Esophagus squamous epithelium (tissue), 5 donors: ENCODE data around the gene SPARC. TPM values are rescaled to one million over a fixed set of nuclear protein-coding genes. Genes with fewer than 3 reads are reported as not detected.
A peak's percentile ranks its signal among the peaks of the same experiment; 100 is the strongest.

Source experiments
- DNase-seq: peaks from one replicate; lab custom pipeline; 2025; lab: John Stamatoyannopoulos, UW
- H3K27ac ChIP-seq, 4 donors: fragments of 200-600 bp; sonication (generic); one replicate each; pipeline ENCODE4 v1.5.1; 2016 to 2019; ENCODE audit warnings: mild to moderate bottlenecking in 1 of 4
- H3K27me3 ChIP-seq, 4 donors: fragments of 200-600 bp; sonication (generic); 1 replicate in 3 of 4; 2 replicates in 1 of 4; pipeline versions ENCODE4 v1.5.1 to v1.6.0; 2017 to 2021; ENCODE audit warnings: antibody characterized with exemption in 1 of 4
- H3K36me3 ChIP-seq, 3 donors: fragments of 200-600 bp; sonication (generic); one replicate each; pipeline ENCODE4 v1.5.1; 2016 to 2019
- H3K4me1 ChIP-seq, 3 donors: fragments of 200-600 bp; sonication (generic); one replicate each; pipeline ENCODE4 v1.5.1; 2017 to 2019
- H3K4me3 ChIP-seq, 4 donors: fragments of 200-600 bp; sonication (generic); 1 replicate in 3 of 4; 2 replicates in 1 of 4; pipeline ENCODE4 v1.5.1; 2016 to 2019; ENCODE audit warnings: mild to moderate bottlenecking in 2 of 4, moderate library complexity in 1 of 4
- H3K9me3 ChIP-seq, 3 donors: fragments of 200-600 bp; sonication (generic); one replicate each; pipeline ENCODE4 v1.5.1; 2016 to 2019
- CTCF ChIP-seq, 6 experiments: fragments of 450-650 bp in 4 of 6; fragments of 200-600 bp in 2 of 6; sonication (generic) in 2 of 6; IDR thresholded peaks; one replicate each; pipeline ENCODE4 v1.5.1; 2016 to 2019; ENCODE audit warnings: antibody characterized with exemption in 6 of 6, mild to moderate bottlenecking in 4 of 6, moderate library complexity in 4 of 6
- POLR2A ChIP-seq, 4 donors: fragments of 450-650 bp; IDR thresholded peaks; one replicate each; pipeline ENCODE4 v1.6.1; 2017; ENCODE audit warnings: antibody characterized with exemption in 4 of 4, mild to moderate bottlenecking in 4 of 4, moderate library complexity in 3 of 4
- WGBS, 2 donors: methylation state at CpG; one replicate each; pipeline ENCODE4 v1.1.5; 2018; 5-methylcytosine and 5-hydroxymethylcytosine counted together
- intact Hi-C: fragments of 100-400 bp; cut with DNase I; formaldehyde crosslinking; loops from one replicate; pipeline ENCODE4 v1.15.0; 2022
- total RNA-seq, 4 donors: library from RNA; depleted of rRNA; stranded (reverse); fragments of >200 nt; gene quantifications; one replicate each; pipeline ENCODE4 v1.1.0, GENCODE V29; 2016
- donor health status: DM: yes; HTN: yes; CAD: no.

Gene SPARC
- total RNA-seq, 4 donors from 2014 or later = 14.9 to 164 (median 61.9) TPM

DNA sequence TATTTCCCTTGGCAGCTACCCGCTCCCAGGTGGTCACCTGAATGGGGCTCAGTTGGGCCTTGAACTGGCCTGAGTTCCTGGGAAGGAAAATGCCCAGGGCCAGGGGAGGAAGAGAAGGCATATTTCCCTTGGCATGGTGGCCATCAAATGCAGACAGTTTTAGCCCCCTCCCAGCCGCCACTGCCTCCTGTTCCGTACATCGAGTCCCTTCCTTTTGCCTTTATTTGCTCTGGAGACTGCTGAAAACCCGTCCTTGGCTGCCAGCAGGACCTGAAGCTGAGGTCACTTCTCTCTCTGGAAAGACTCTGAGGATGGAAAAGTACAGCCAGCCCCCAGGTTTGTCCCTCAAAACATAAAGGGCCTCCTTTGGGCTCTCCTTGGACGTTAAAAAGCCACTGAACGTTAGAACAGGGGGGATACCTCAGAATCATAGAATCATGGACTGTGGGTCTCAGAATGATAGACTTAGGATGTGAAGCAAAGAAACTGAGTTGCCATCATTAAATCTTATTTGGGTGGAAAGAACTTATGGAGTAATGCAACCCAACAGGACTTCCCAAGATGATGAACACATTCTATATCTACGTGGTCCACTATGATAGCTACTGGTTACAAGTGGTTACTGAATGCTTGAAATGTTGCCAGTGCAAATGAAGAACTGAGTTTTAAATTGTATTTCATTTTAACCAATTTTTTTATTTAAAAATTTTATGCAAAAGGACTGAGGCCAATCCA lies 7.1 kb downstream of the SPARC start:
- Histone ChIP-seq H3K27me3 (no peaks in the 10 kb centered on the region), H3K4me1 (peaks cover 28 to 96% (median 60%) of the 10 kb centered on the region in 3 donors), H3K4me3 (no peak overlapping the region), H3K9me3 (no peaks in the 10 kb centered on the region), H3K27ac (peak overlapping the region; percentile 45 to 84 (median 82)), H3K36me3 (peaks cover 0 to 8% (median 0%) of the 10 kb centered on the region in 3 donors)
- DNase-seq = no peak
- 70 to 73% methylated on average over 4 to 8 of the region's 8 CpGs for WGBS, 2 donors
- intact Hi-C loops = no loop called here
- TF ChIP-seq CTCF (IDR thresholded peaks at IDR 0.05) = no peak
- TF ChIP-seq POLR2A (IDR thresholded peaks at IDR 0.05) = no peak

GRCh38 chr5:151678713-151679112 lies 8.0 kb downstream of the SPARC start:
- no peak for TF ChIP-seq POLR2A (IDR thresholded peaks at IDR 0.05)
- TF ChIP-seq CTCF (IDR thresholded peaks at IDR 0.05) = no peak
- H3K4me1 ChIP-seq = peaks cover 28 to 97% (median 57%) of the 10 kb centered on the region in 3 donors
- H3K36me3 ChIP-seq = peaks cover 0 to 16% (median 0%) of the 10 kb centered on the region in 3 donors
- H3K27ac ChIP-seq = peak overlapping the region; percentile 45 to 84 (median 82)
- H3K9me3 ChIP-seq = no peaks in the 10 kb centered on the region
- no peaks in the 10 kb centered on the region for H3K27me3 ChIP-seq
- 60 to 75% methylated on average over 5 of the region's 5 CpGs for WGBS, 2 donors
- H3K4me3 ChIP-seq = peak overlapping the region in 1 of 4 donors; percentile 4
- DNase-seq = no peak
- intact Hi-C loops = no loop called here

DNA sequence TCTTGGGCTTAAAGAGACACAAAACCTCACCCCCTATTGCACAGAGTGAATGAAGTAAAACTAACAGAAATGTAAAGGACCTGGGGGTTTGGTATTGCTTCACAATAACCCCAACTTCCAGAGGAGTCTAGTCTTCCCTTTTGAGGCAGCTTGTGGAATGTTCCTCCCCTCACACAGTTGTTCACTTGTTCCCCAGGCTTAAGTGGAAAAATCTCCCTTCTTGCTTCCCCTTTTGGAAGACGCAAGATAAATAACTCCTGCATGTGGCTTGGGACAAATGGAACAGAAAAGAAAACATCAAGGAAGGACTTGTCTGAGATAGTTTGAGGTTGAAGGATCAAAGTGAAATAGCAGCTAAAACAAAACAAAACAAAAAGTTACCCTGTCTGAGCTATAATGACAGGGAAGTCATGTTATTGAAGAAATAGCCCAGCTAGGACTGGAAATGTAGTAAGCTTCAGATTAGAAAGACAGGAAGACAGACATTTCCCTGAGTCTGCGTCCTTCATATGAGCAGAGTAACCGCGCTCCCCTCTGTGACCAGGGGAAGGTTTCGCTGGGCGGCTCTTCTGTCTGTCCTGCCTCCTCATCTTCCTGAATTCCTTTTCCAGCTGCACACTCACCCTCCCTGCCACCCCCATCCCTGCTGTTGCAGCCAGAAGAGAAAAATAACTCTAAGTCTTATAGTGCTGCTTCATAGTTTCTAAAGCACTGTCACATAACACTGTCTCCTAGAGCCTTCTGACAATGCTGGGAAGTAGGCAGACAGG lies 8.8 kb downstream of the SPARC start:
- Histone ChIP-seq H3K36me3 (peaks cover 0 to 24% (median 0%) of the 10 kb centered on the region in 3 donors), H3K4me3 (peak overlapping the region in 1 of 4 donors; percentile 4), H3K4me1 (peaks cover 23 to 97% (median 52%) of the 10 kb centered on the region in 3 donors), H3K27ac (peak overlapping the region; percentile 43 to 84 (median 82)), H3K27me3 (no peaks in the 10 kb centered on the region), H3K9me3 (no peaks in the 10 kb centered on the region)
- no peak for DNase-seq
- intact Hi-C loops = no loop called here
- 55 to 68% methylated on average over 6 of the region's 6 CpGs for WGBS, 2 donors
- TF ChIP-seq CTCF (IDR thresholded peaks at IDR 0.05) = no peak
- TF ChIP-seq POLR2A (IDR thresholded peaks at IDR 0.05) = no peak

GRCh38 chr5:151676719-151677118 lies 10.0 kb downstream of the SPARC start:
- intact Hi-C loops = no loop called here
- Histone ChIP-seq H3K36me3 (peaks cover 0 to 29% (median 0%) of the 10 kb centered on the region in 3 donors), H3K27me3 (no peaks in the 10 kb centered on the region), H3K27ac (peak overlapping the region; percentile 43 to 84 (median 82)), H3K9me3 (no peaks in the 10 kb centered on the region), H3K4me1 (peaks cover 21 to 97% (median 55%) of the 10 kb centered on the region in 3 donors), H3K4me3 (no peak overlapping the region)
- TF ChIP-seq POLR2A (IDR thresholded peaks at IDR 0.05) (no peak), CTCF (IDR thresholded peaks at IDR 0.05) (no peak)
- WGBS, 2 donors = 48 to 74% methylated on average over 2 of the region's 2 CpGs
- no peak for DNase-seq

DNA sequence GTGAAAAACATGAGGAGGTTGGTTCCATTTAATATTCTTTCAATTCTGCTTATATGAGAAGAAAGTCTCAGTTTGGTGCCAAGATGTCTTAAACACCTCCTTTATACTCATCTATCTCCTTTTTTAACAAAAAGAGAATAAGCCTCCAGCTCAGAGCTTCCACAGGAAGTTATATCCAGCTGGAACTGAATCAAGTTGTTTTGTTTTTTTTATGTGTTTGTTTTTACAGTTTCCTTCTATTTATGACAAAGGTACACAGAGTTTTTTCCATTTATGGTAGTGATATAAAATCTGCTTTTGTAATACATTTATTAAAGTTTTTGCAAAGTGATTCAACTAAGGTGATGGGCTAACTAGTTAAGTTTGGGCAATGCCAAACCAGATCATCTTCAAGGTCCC lies 10.4 kb downstream of the SPARC start:
- TF ChIP-seq CTCF (IDR thresholded peaks at IDR 0.05) = no peak
- no peak for TF ChIP-seq POLR2A (IDR thresholded peaks at IDR 0.05)
- Histone ChIP-seq H3K36me3 (peaks cover 0 to 29% (median 0%) of the 10 kb centered on the region in 3 donors), H3K27me3 (no peaks in the 10 kb centered on the region), H3K9me3 (no peaks in the 10 kb centered on the region), H3K4me1 (peaks cover 24 to 97% (median 55%) of the 10 kb centered on the region in 3 donors), H3K4me3 (no peak overlapping the region), H3K27ac (peak overlapping the region; percentile 54 to 85 (median 82))
- intact Hi-C loops = no loop called here
- no peak for DNase-seq
